HG02678 (cell line): ENCODE measurements around the gene ADAMTS2.
"Not testable (repeated sequence)": the region's sequence is repeated elsewhere in the genome, so short reads cannot be mapped to it uniquely, and the experiment has no call there.

Source experiments
- ATAC-seq: cut with Tn5 transposase; IDR thresholded peaks from one replicate; pipeline ENCODE4 v1.9.1; 2021; ENCODE audit warnings: mild to moderate bottlenecking, moderate library complexity; ENCODE audit not compliant: unreplicated experiment

ADAMTS2 gene

GRCh38 chr5:179120951-179121666 is 224.2 kb downstream of the ADAMTS2 start:
- no peak for ATAC-seq

- no peak for ATAC-seq
Measured at GRCh38 chr5:179120421-179120861, 224.8 kb downstream of the ADAMTS2 start.

GRCh38 chr5:179119415-179120170 is 225.7 kb downstream of the ADAMTS2 start:
- ATAC-seq: no peak

GRCh38 chr5:179118756-179119414 is 226.4 kb downstream of the ADAMTS2 start:
- ATAC-seq: no peak

DNA sequence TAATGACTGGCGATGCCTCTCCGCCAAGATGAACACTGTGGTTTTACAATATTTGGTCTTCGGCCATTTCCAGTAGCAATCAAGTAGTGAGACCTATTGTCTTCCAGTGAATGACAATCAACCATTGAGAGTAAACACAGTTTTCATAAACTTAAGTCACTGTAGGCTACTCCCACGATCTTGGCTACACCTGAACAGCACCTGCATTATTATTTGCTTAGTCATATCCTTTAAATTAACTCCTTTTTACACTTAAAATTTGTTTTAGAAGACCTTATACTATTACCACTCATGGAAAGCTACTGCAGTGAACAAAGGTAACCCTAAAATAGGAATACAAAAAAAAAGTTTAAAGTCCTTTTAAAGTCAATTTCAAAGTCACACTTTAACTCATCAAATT is 226.9 kb downstream of the ADAMTS2 start:
- no peak for ATAC-seq

DNA sequence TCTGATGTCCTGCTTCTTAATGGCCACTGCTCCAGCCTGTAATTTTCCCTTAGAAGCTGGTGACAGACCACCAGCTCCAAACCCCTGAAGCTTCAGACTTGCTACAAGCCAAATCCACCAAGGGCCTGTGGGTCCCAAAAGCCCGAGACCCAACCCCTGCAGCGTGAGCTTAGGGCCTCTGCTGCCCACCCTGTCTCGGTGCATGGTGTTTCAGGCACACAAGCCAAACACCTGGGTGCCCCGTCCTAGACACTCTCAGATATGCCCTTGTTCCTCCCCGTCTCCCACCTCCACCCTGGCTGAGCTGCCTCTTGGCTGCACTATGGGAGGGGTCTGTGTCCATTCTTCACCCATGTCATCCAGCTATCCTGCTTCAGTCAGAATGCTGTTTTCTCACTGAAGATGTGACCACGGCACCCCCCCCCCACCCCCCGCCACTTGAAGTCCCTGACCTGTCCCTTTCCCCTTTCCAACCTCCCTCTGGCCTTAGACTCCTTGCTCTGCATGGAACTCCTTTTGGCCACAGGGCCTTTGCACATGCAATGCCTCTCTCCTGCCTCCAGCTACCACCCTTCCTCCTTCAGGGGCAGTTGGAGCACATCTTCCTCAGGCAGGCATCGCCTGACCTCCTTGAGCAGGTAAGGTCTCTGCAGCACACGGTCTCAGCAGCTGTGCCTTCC is 229.3 kb downstream of the ADAMTS2 start:
- ATAC-seq: no peak

DNA sequence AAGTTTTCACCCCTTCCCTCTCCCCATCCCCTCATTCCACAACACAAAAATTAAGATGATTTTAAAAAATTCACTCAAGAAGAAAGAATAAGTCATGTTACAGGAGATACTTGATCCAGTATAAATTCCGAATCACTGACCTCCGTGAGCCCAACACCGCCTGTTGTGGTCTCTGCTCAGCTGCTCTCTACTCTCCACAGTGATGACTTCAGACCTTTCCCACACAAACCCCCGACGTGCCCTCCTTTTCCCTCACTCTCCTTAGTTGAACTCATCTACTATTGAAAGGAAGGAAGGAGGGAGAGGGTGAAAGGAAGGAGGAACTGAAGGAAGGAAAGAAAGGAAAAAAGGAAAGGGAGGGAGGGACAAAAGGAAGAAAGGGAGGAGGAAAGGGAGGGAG is 230.0 kb downstream of the ADAMTS2 start:
- no peak for ATAC-seq

DNA sequence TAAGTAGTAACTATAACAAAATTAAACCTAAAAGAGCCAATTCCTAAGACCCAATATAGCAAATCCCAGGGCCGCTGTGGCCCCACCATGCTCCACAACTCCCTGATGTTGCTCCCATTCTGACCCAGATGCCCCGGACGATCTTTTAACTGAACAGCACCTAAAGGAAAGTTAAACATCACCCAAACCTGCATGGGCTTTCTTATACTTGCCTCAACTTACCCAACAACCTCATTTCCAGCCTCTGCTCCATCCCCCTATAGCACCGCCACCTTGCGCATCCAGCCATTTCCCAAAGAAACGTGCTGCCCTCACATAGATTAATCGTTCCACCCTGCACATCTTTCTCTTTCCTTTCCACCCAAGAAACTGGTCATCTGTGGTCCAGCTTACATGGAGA is 230.5 kb downstream of the ADAMTS2 start:
- ATAC-seq: no peak

DNA sequence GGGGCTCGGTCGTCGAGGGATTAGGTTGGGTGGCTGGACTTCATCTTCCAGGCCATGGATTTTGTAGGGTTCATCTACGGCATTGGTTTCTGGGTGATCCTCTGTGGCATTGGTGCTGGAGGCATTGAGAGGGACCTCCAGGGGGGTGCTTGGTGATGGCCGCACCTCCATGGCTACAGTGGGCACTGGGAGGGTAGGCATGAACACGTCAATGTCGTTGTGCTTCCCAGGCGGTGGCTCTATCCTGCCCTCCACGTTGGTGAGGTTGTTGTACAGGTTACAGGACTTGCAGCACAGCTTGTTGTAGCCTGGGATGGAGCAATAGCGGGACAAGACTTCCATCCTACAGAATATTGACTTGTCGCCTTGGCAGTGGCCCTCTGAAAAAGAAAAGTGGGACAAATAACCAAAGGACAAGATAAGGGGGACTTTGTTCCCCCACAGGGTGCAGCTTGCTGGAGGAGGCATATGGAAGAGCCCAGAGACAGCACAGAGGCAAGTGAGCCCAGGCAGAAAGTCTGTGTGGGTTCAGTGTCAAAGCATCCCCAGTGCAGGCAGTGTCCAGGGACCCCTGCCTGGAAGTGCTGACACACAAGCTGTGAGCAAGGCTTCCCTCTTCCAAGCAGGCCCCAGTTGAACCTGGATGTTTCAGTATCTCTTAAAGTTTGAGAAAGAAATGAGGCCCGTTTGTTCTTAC is 231.2 kb downstream of the ADAMTS2 start:
- no peak for ATAC-seq

GRCh38 chr5:179113143-179113530 is 232.1 kb downstream of the ADAMTS2 start:
- ATAC-seq: no peak

GRCh38 chr5:179112469-179113142 is 232.7 kb downstream of the ADAMTS2 start:
- ATAC-seq: no peak

DNA sequence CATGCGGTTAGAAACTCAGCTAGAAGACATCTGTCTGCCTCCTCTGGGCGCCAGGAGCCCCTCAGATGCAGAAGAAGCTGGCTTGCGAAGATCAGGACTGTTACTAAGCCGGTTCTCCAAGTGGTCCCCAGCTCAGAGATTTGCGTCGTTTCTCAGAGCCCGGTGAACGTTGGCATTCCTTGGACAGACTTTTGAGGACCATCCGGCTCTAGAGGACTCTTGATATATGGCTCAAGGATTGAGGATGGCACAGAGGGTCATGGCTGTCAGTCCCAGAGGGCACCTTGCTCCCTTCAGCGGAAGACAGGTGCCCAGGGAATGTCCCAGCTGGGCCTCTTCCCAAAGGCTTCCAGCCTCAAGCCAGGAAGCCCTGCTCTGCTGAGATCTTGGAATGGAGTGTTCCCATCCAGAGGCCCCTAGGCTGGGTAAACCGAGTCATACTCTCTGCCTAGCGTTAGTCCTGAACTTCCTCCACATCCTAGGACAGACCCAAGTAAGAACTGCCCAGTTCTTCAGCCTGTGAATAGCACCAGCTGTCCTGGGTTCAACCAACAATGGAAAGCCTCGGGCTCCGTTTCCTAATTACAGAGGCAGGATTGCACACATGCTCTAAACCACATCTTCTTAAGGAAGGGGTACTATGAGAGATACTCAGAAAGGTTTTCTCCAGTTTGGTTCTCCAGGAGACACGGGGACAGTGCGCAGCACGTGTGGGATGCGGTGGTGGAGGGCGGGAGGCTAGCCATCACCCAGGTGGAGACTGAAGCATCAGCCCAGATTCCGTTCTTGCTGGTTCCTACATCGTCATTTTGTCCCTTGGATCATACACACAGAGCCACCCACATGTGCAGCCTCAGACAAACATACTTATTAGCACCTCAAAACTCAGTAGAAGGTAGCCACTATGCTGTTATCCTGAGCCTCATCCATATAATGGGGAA is 233.7 kb downstream of the ADAMTS2 start:
- no peak for ATAC-seq

DNA sequence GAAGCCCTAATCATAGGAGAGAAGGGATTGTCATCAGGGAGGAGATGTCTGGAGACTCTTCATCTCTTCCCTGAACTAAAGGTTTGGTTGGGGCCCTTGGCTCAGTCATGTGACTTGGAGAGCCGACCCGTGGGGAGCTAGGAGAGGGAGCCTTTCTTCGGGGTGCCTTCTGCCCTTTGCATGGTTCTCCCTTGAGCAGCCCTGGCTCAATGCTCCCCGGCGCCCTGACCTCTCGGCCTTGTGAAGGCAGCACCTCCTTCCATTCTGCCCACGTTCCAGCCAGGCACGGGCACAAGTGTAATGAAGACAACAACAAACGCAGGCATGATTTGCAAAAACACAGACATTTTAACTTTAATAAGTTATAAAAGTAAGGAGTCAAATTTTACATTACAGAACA is 234.7 kb downstream of the ADAMTS2 start:
- ATAC-seq: no peak

DNA sequence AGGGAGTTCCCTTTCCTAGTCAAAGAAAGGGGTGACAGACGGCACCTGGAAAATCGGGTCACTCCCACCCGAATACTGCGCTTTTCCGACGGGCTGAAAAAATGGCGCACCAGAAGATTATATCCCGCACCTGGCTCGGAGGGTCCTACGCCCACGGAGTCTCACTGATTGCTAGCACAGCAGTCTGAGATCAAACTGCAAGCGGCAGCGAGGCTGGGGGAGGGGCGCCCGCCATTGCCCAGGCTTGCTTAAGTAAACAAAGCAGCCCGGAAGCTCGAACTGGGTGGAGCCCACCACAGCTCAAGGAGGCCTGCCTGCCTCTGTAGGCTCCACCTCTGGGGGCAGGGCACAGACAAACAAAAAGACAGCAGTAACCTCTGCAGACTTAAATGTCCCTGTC is 244.0 kb downstream of the ADAMTS2 start:
- ATAC-seq: not testable (repeated sequence)

DNA sequence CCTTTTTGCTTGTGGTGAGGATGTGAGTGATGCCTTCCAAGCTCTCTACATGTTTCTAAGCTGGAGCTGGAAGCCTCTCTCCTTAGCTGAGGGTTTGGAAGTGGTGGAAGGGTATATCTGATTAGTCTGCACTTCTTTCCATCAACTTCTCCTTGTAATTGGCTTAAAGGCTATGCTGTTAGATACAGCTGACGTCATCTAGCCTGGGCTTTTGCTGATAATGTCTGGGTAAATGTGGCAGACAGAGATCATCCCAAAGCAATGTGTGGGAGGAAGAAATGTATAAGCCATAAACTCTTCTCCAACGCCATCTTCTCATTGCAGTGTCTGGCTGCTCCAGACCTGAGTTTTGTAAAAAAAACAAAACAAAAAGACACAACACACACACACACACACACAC is 255.8 kb downstream of the ADAMTS2 start:
- ATAC-seq: no peak

- no peak for ATAC-seq
Measured at GRCh38 chr5:179080724-179081123, 264.5 kb downstream of the ADAMTS2 start.

DNA sequence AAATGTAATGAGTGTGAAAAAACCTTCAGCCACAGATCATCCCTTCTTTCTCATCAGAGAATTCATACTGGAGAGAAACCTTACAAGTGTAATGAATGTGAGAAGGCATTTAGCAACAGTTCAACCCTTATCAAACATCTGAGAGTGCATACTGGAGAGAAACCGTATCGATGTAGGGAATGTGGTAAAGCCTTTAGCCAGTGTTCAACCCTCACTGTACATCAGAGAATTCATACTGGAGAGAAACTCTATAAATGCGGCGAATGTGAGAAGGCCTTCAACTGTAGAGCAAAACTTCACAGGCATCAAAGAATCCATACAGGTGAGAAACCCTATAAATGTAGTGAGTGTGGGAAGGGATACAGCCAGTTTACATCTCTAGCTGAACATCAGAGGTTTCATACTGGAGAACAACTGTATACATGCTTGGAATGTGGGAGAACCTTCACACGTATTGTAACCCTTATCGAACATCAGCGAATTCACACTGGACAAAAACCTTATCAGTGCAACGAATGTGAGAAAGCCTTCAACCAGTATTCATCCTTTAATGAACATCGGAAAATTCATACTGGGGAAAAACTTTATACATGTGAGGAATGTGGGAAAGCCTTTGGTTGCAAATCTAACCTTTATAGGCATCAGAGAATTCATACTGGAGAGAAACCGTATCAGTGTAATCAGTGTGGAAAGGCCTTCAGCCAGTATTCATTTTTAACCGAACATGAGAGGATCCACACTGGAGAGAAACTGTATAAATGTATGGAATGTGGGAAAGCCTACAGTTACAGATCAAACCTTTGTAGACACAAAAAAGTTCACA is 265.9 kb downstream of the ADAMTS2 start:
- no peak for ATAC-seq

DNA sequence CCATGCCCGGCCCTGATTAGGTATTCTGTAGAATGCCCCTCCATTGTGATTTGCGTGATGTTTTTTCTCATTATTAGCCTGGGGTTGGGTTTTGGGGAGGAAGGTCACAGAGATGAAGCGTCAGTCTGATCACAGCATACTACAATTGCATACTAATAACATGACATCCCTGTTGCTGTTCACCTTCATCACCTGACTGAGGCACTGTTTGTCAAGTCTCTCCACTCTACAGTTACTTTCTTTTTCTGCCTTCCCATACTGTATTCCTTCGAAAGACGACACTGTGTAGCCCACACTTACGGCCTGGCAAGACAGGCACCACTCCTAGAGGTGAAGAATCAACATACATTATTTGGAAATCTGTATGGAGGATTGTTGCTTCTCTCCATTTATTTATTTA is 279.6 kb downstream of the ADAMTS2 start:
- no peak for ATAC-seq
